AG09319 (cell line): ENCODE results near the gene ESPN.

Source experiments
- DNase-seq: peaks from one replicate; pipeline ENCODE4 v3.0.0-alpha.2; 2010; ENCODE audit warnings: low read depth; ENCODE audit errors: extremely low read depth
- CTCF ChIP-seq: IDR thresholded peaks from 2 replicates; pipeline ENCODE4 v1.5.1; 2011; ENCODE audit warnings: low read depth, mild to moderate bottlenecking, inconsistent platforms, low read length, moderate library complexity

Gene ESPN

GRCh38 chr1:6466023-6466422 is 41.4 kb downstream of the ESPN start, which contains the start of gene TNFRSF25:
TSS of gene TNFRSF25 (minus strand) at chr1:6466173. CDS start at chr1:6466107, 66 bp downstream.
- TF ChIP-seq CTCF = no peak
- DNase-seq = no peak

GRCh38 chr1:6466751-6467150 is 42.2 kb downstream of the ESPN start:
- TF ChIP-seq CTCF = no peak
- DNase-seq = no peak

- TF ChIP-seq CTCF = no peak
- DNase-seq = no peak
Observed at GRCh38 chr1:6467224-6467623, 42.6 kb downstream of the ESPN start.

GRCh38 chr1:6467744-6468688 is 43.4 kb downstream of the ESPN start:
- no peak for DNase-seq
- no peak for TF ChIP-seq CTCF

GRCh38 chr1:6468729-6469461 is 44.3 kb downstream of the ESPN start:
- no peak for TF ChIP-seq CTCF
- no peak for DNase-seq

- no peak for TF ChIP-seq CTCF
- no peak for DNase-seq
Observed at GRCh38 chr1:6470132-6471085, 45.8 kb downstream of the ESPN start.
